A673 (cell line): ENCODE data around the gene MSH3. TPM values are rescaled to one million over a fixed set of nuclear protein-coding genes. Genes with fewer than 3 reads are reported as not detected.

ENCODE experiments used
- BruUV-seq: library from RNA; stranded (reverse); fragments of 400-500 nt; replicated peaks from 2 replicates; lab custom pipeline; 2021; lab: Mats Ljungman, UMichigan
- CTCF ChIA-PET: fragments of 300-600 bp; sonication (Branson Sonifier 250); formaldehyde crosslinking; loops from one replicate; lab custom pipeline; 2022; ENCODE audit warnings: antibody characterized with exemption; lab: Charles Lee
- POLR2A ChIA-PET: fragments of 300-600 bp; sonication (Branson Sonifier 250); formaldehyde crosslinking; loops from one replicate; lab custom pipeline; 2022; ENCODE audit warnings: antibody characterized with exemption; ENCODE audit not compliant: low non-redundant PET; lab: Charles Lee
- DNase-seq: peaks from one replicate; pipeline ENCODE4 v3.0.0-alpha.2; 2015; ENCODE audit warnings: low spot score
- H3K27ac ChIP-seq: fragments of 200-600 bp; sonication (generic); 2 replicates; pipeline ENCODE4 v1.5.1; 2016; ENCODE audit warnings: mixed run types, low read depth, mild to moderate bottlenecking, mixed read lengths, antibody characterized with exemption, low read length; ENCODE audit not compliant: poor library complexity, severe bottlenecking
- H3K27me3 ChIP-seq: fragments of 200-600 bp; sonication (generic); replicated peaks from 2 replicates; pipeline ENCODE4 v1.6.1; 2017; ENCODE audit warnings: mixed run types, low read depth, mild to moderate bottlenecking, mixed read lengths, antibody characterized with exemption, low read length; ENCODE audit not compliant: insufficient read depth, poor library complexity
- H3K36me3 ChIP-seq: fragments of 200-600 bp; sonication (generic); 2 replicates; pipeline ENCODE4 v1.6.1; 2016; ENCODE audit warnings: mixed run types, mild to moderate bottlenecking, mixed read lengths, antibody characterized with exemption, low read length; ENCODE audit not compliant: insufficient read depth, poor library complexity, severe bottlenecking
- H3K4me1 ChIP-seq: fragments of 200-600 bp; sonication (generic); 2 replicates; pipeline ENCODE4 v1.6.1; 2017; ENCODE audit warnings: mixed run types, mild to moderate bottlenecking, mixed read lengths, antibody characterized with exemption, low read length; ENCODE audit not compliant: insufficient read depth, poor library complexity, severe bottlenecking
- H3K4me3 ChIP-seq: fragments of 200-600 bp; sonication (generic); 2 replicates; pipeline ENCODE4 v1.5.1; 2016; ENCODE audit warnings: low read depth, mixed run types, mild to moderate bottlenecking, mixed read lengths, low read length; ENCODE audit not compliant: poor library complexity, severe bottlenecking
- H3K9me3 ChIP-seq: fragments of 200-600 bp; sonication (generic); 2 replicates; pipeline ENCODE4 v1.6.1; 2016; ENCODE audit warnings: mixed run types, low read depth, mild to moderate bottlenecking, mixed read lengths, antibody characterized with exemption, low read length; ENCODE audit not compliant: poor library complexity, severe bottlenecking
- EZH2 ChIP-seq: fragments of 200-600 bp; sonication (generic); IDR thresholded peaks from 2 replicates; pipeline ENCODE4 v1.6.1; 2017; ENCODE audit warnings: borderline replicate concordance, low read depth, mild to moderate bottlenecking, mixed read lengths, antibody characterized with exemption, low read length; ENCODE audit not compliant: poor library complexity, severe bottlenecking
- intact Hi-C: fragments of 100-400 bp; cut with micrococcal nuclease; formaldehyde crosslinking; loops from one replicate; pipeline ENCODE4 v1.10.0; 2022; ENCODE audit not compliant: unreplicated experiment
- total RNA-seq: library from RNA; stranded (reverse); gene quantifications from 2 replicates; pipeline ENCODE4 v1.2.3, GENCODE V29; 2021
- TF ChIP-seq, protein P1 (sequence below): fragments of 300-800, 200-600 bp; sonication (generic); conservative IDR thresholded peaks from 2 replicates; pipeline ENCODE4 v1.5.1; 2017; ENCODE audit warnings: low read depth, mild to moderate bottlenecking, antibody characterized with exemption, low read length, moderate library complexity, mixed read lengths

Gene MSH3
- total RNA-seq, 1 experiment from 2014 or later: 16.2 TPM

- ChIA-PET CTCF (no interaction called here), POLR2A (interaction anchor here (0.6 kb wide), 1 partner anchor 989 kb away, joined by 3 read pairs; no protein-coding TSS in a partner anchor)
- no peak for DNase-seq
- no peak overlapping the region for H3K27ac ChIP-seq
- H3K4me3 ChIP-seq: no peak overlapping the region
- TF ChIP-seq, protein P1, sequence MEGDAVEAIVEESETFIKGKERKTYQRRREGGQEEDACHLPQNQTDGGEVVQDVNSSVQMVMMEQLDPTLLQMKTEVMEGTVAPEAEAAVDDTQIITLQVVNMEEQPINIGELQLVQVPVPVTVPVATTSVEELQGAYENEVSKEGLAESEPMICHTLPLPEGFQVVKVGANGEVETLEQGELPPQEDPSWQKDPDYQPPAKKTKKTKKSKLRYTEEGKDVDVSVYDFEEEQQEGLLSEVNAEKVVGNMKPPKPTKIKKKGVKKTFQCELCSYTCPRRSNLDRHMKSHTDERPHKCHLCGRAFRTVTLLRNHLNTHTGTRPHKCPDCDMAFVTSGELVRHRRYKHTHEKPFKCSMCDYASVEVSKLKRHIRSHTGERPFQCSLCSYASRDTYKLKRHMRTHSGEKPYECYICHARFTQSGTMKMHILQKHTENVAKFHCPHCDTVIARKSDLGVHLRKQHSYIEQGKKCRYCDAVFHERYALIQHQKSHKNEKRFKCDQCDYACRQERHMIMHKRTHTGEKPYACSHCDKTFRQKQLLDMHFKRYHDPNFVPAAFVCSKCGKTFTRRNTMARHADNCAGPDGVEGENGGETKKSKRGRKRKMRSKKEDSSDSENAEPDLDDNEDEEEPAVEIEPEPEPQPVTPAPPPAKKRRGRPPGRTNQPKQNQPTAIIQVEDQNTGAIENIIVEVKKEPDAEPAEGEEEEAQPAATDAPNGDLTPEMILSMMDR: no peak
- no peak for TF ChIP-seq EZH2
- H3K27me3 ChIP-seq: no peaks in the 10 kb centered on the region
- no TSS peak for BruUV-seq
- no peaks in the 10 kb centered on the region for H3K36me3 ChIP-seq
- intact Hi-C loops: no loop called here
- H3K4me1 ChIP-seq: peaks cover 9% of the 10 kb centered on the region
- no peaks in the 10 kb centered on the region for H3K9me3 ChIP-seq
Measured at GRCh38 chr5:80867233-80867632, 212.8 kb downstream of the MSH3 start.

DNA sequence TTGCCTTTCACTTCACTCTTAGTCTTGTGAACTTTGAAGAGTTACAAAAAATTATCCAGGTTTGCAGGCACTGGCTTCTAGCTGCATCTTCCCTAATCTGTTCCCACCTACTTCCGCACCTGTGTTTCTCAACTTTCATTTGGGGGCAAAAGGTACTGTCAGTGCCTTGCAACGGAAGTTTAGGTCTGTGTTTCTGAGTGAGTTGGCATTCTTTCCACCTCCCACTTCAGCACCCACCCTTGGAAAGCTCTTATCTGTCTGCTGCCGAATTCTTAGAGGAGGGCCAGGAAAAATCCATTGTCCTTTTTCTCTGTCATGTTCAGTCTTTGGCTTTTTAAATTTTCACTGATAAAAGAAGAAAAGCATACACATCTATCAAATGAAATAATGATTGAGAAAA lies 216.0 kb downstream of the MSH3 start:
- intact Hi-C loops: no loop called here

GRCh38 chr5:80871541-80871961 lies 217.1 kb downstream of the MSH3 start:
- no peak overlapping the region for H3K4me3 ChIP-seq
- POLR2A ChIA-PET: no interaction called here
- no peaks in the 10 kb centered on the region for H3K27me3 ChIP-seq
- H3K27ac ChIP-seq: no peak overlapping the region
- no peaks in the 10 kb centered on the region for H3K36me3 ChIP-seq
- BruUV-seq: no TSS peak
- intact Hi-C loops: no loop called here
- peak; percentile 28 for DNase-seq
- CTCF ChIA-PET: no interaction called here
- no peaks in the 10 kb centered on the region for H3K9me3 ChIP-seq
- TF ChIP-seq, protein P1: no peak
- no peak for TF ChIP-seq EZH2
- no peaks in the 10 kb centered on the region for H3K4me1 ChIP-seq

More for the DNA sequence above, 216.0 kb downstream of the MSH3 start:
- no TSS peak for BruUV-seq
- DNase-seq: no peak
- H3K36me3 ChIP-seq: no peaks in the 10 kb centered on the region
- TF ChIP-seq, protein P1: no peak
- TF ChIP-seq EZH2: no peak
- ChIA-PET POLR2A (no interaction called here), CTCF (no interaction called here)
- no peaks in the 10 kb centered on the region for H3K4me1 ChIP-seq
- H3K9me3 ChIP-seq: no peaks in the 10 kb centered on the region
- no peak overlapping the region for H3K27ac ChIP-seq
- no peak overlapping the region for H3K4me3 ChIP-seq
- H3K27me3 ChIP-seq: no peaks in the 10 kb centered on the region
